ENCODE data around the gene VTCN1. TPM values are rescaled to one million over a fixed set of nuclear protein-coding genes. Genes with fewer than 3 reads are reported as not detected.

The VTCN1 gene
- total RNA-seq, 1 experiment from 2014 or later: not detected

- Mint-ChIP-seq H3K36me3 (no peaks in the 10 kb centered on the region), H3K4me1 (peaks cover 31% of the 10 kb centered on the region), H3K27ac (0 out of 2 replicates have a peak overlapping the region, but pooled peaks have one; percentile 63), H3K4me3 (no peak overlapping the region), H3K27me3 (ENCODE audit: low read depth) (no peaks in the 10 kb centered on the region), H3K9me3 (peaks cover 11% of the 10 kb centered on the region; the same call in 1 of the 2 replicates)
- ATAC-seq: peak; percentile 48
- ChIA-PET POLR2A (no interaction called here), CTCF (interaction anchor here (1.0 to 1.5 kb wide), 2 partner anchors 24 to 50 kb away, joined by 3 read pairs; no protein-coding TSS in a partner anchor)
- DNase-seq (ENCODE audit: low spot score): no peak
- no peak for TF ChIP-seq ZSCAN18 (CRISPR knock-in tag; IDR thresholded peaks at IDR 0.05)
- TF ChIP-seq ERG (CRISPR knock-in tag; IDR thresholded peaks at IDR 0.05): no peak
- TF ChIP-seq FOXP1 (CRISPR knock-in tag; IDR thresholded peaks at IDR 0.05; ENCODE audit: borderline replicate concordance): no peak
- no peak for TF ChIP-seq MYBL2 (CRISPR knock-in tag; IDR thresholded peaks at IDR 0.05)
- TF ChIP-seq ZNF317 (CRISPR knock-in tag; IDR thresholded peaks at IDR 0.05; ENCODE audit: borderline replicate concordance, low read depth): no peak
- no peak for TF ChIP-seq IRF2 (CRISPR knock-in tag; IDR thresholded peaks at IDR 0.05; ENCODE audit: borderline replicate concordance, low read depth)
- TF ChIP-seq ATF1 (CRISPR knock-in tag; IDR thresholded peaks at IDR 0.05): no peak
- TF ChIP-seq RORB (CRISPR knock-in tag; IDR thresholded peaks at IDR 0.05): no peak
- TF ChIP-seq NR2C2 (CRISPR knock-in tag; IDR thresholded peaks at IDR 0.05): no peak
- no peak for TF ChIP-seq E2F4 (CRISPR knock-in tag; IDR thresholded peaks at IDR 0.05; ENCODE audit: borderline replicate concordance, low read depth)
- no peak for TF ChIP-seq FOXK1 (CRISPR knock-in tag; IDR thresholded peaks at IDR 0.05)
- TF ChIP-seq PREB (CRISPR knock-in tag; IDR thresholded peaks at IDR 0.05; ENCODE audit: borderline replicate concordance): no peak
- no peak for TF ChIP-seq PRDM15 (CRISPR knock-in tag; IDR thresholded peaks at IDR 0.05)
- no peak for TF ChIP-seq GABPB1 (CRISPR knock-in tag; IDR thresholded peaks at IDR 0.05)
- TF ChIP-seq EMX1 (CRISPR knock-in tag; IDR thresholded peaks at IDR 0.05): no peak
Observed at GRCh38 chr1:117171900-117172511, 38.7 kb downstream of the VTCN1 start.

All from WTC11 (cell line).